Kidney (tissue), 14 donors: ENCODE data around the gene HNRNPA3. TPM values are rescaled to one million over a fixed set of nuclear protein-coding genes. Genes with fewer than 3 reads are reported as not detected.
"Not testable (repeated sequence)": the region's sequence is repeated elsewhere in the genome, so short reads cannot be mapped to it uniquely, and the experiment has no call there.

ENCODE experiments used
- DNase-seq, 5 donors: peaks; one replicate each; pipeline ENCODE4 v3.0.0-alpha.2; 2013 to 2020
- FAIRE-seq: peaks from 2 replicates; lab custom pipeline; 2012; peaks lifted over from hg19 to GRCh38; lab: Jason Lieb, UNC
- H3K27ac ChIP-seq, 2 donors: one replicate each; pipeline ENCODE4 v1.7.0; 2013; ENCODE audit warnings: low read depth in 2 of 2, low read length in 2 of 2, inconsistent platforms in 1 of 2
- H3K27me3 ChIP-seq: one replicate; pipeline ENCODE4 v1.7.1; 2013; ENCODE audit warnings: low read length, inconsistent platforms; ENCODE audit not compliant: control insufficient read depth, insufficient read depth
- H3K36me3 ChIP-seq, 3 donors: one replicate each; pipeline versions ENCODE4 v1.7.0 to v1.7.1; 2013; ENCODE audit warnings: low read length in 3 of 3, control low read depth in 1 of 3, inconsistent platforms in 1 of 3; ENCODE audit not compliant: insufficient read depth in 3 of 3, control insufficient read depth in 2 of 3
- H3K4me1 ChIP-seq, 3 donors: one replicate each; pipeline versions ENCODE4 v1.7.0 to v1.7.1; 2013; ENCODE audit warnings: low read length in 3 of 3, inconsistent platforms in 1 of 3, low read depth in 1 of 3; ENCODE audit not compliant: control insufficient read depth in 2 of 3, insufficient read depth in 2 of 3
- H3K4me3 ChIP-seq, 3 donors: one replicate each; pipeline versions ENCODE4 v1.7.0 to v1.8.1; 2013; ENCODE audit warnings: low read length in 3 of 3, control low read depth in 1 of 3, inconsistent platforms in 1 of 3
- H3K9ac ChIP-seq, 3 donors: one replicate each; pipeline versions ENCODE4 v1.7.0 to v1.7.1; 2013; ENCODE audit warnings: low read length in 3 of 3, control low read depth in 1 of 3, inconsistent platforms in 1 of 3
- H3K9me3 ChIP-seq, 3 donors: one replicate each; pipeline versions ENCODE4 v1.7.0 to v1.7.1; 2013; ENCODE audit warnings: low read length in 3 of 3, control low read depth in 1 of 3, inconsistent platforms in 1 of 3; ENCODE audit not compliant: control insufficient read depth in 2 of 3, insufficient read depth in 1 of 3
- intact Hi-C: fragments of 100-400 bp; cut with DNase I; formaldehyde crosslinking; loops from one replicate; pipeline ENCODE4 v1.11.1; 2022
- polyA plus RNA-seq: library from polyadenylated mRNA; stranded (reverse); fragments of 350-450 nt; fragmentation: Illumina TruSeq; extraction: RNeasy Lipid Tissue Mini Kit (QIAGEN cat#74804); gene quantifications from one replicate; pipeline ENCODE4 v1.2.3, GENCODE V29; 2014; ENCODE audit warnings: low read depth, low replicate concordance; ENCODE audit not compliant: insufficient read depth
- total RNA-seq: library from RNA; stranded (reverse); fragmentation: NEBNext Ultra II Directional; extraction: Animal tissue kit (Norgen Biotek cat#: 25700); gene quantifications from one replicate; pipeline ENCODE4 v1.2.1, GENCODE V29; 2021
- TF ChIP-seq, protein P1 (sequence below): IDR thresholded peaks from 3 replicates; pipeline ENCODE4 v1.5.1; 2012; ENCODE audit warnings: mild to moderate bottlenecking, moderate library complexity, borderline replicate concordance; ENCODE audit not compliant: insufficient read depth; ENCODE audit errors: extremely low read depth
- donor health status: control.
- donor health status: control.
- donor health status: control.
- donor health status: control.
- donor health status: control.
- donor health status: DM: yes; HTN: yes; CAD: no.
- donor health status: Normal renal cell carcinoma (clear cell type).

The HNRNPA3 gene
- total and polyA plus RNA-seq, 2 donors from 2014 or later: 156 to 173 TPM

DNA sequence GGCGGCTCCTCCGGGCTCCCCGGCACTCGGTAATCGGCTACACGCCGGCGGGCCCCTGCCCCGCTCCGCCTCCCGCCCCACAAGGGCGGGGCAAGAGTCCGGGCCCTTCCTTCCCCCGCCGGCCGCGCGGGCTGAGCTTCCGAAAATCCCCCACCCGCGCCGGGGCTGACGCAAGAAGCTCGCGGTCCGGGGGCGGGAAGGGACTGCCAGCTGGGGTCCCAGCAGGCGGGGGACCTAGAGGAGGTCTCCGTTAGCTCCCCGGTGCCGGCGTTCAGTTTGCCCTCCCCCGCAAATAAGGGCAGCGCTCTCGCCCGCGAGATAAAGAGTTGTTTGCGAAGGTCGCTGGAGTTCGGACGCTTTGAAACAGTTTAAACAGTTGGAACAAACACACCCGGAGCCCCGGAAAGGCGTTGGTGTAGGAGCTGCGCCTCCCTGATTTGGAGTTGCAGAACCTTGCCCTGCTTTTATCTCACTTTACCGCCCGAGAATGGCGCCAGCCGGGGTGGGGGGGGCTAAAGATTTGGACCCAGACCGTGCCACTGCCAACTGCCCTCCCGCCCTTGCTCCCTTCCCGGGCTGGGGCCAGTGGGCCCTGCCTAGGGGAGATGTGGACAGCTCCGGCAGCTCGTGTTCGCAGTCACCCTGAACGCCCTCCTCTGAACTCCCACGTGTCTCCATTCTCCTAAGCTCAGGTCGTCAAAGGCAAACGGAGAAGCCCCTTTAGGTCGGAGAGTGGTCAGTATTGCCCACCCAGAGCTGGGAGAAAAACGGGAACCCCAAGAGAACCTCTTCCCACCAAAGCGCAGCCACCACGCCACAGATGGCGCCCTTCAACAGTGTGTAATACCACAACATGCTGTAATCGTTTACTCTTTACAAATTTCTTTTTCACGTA lies 52.3 kb downstream of the HNRNPA3 start, which contains the start of gene NFE2L2:
Gene NFE2L2 (minus strand): TSS at position 35 of the 895 bp plus-strand sequence. CDS start 151 bp downstream, outside the sequence.
- Histone ChIP-seq H3K27ac (peak within 1 kb of the TSS; percentile 99), H3K9ac (peak within 1 kb of the TSS; percentile 61 to 94 (median 89)), H3K4me1 (peaks cover 2 to 13% (median 8%) of the 10 kb centered on the region in 3 donors), H3K4me3 (peak within 1 kb of the TSS; percentile 75 to 77 (median 75)), H3K9me3 (no peaks in the 10 kb centered on the region), H3K27me3 (no peaks in the 10 kb centered on the region), H3K36me3 (no peaks in the 10 kb centered on the region)
- TF ChIP-seq, protein P1, sequence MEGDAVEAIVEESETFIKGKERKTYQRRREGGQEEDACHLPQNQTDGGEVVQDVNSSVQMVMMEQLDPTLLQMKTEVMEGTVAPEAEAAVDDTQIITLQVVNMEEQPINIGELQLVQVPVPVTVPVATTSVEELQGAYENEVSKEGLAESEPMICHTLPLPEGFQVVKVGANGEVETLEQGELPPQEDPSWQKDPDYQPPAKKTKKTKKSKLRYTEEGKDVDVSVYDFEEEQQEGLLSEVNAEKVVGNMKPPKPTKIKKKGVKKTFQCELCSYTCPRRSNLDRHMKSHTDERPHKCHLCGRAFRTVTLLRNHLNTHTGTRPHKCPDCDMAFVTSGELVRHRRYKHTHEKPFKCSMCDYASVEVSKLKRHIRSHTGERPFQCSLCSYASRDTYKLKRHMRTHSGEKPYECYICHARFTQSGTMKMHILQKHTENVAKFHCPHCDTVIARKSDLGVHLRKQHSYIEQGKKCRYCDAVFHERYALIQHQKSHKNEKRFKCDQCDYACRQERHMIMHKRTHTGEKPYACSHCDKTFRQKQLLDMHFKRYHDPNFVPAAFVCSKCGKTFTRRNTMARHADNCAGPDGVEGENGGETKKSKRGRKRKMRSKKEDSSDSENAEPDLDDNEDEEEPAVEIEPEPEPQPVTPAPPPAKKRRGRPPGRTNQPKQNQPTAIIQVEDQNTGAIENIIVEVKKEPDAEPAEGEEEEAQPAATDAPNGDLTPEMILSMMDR: peak; percentile 21
- DNase-seq: peak; percentile 91 to 98 (median 93)
- intact Hi-C loops: no loop called here
- FAIRE-seq: no peak

DNA sequence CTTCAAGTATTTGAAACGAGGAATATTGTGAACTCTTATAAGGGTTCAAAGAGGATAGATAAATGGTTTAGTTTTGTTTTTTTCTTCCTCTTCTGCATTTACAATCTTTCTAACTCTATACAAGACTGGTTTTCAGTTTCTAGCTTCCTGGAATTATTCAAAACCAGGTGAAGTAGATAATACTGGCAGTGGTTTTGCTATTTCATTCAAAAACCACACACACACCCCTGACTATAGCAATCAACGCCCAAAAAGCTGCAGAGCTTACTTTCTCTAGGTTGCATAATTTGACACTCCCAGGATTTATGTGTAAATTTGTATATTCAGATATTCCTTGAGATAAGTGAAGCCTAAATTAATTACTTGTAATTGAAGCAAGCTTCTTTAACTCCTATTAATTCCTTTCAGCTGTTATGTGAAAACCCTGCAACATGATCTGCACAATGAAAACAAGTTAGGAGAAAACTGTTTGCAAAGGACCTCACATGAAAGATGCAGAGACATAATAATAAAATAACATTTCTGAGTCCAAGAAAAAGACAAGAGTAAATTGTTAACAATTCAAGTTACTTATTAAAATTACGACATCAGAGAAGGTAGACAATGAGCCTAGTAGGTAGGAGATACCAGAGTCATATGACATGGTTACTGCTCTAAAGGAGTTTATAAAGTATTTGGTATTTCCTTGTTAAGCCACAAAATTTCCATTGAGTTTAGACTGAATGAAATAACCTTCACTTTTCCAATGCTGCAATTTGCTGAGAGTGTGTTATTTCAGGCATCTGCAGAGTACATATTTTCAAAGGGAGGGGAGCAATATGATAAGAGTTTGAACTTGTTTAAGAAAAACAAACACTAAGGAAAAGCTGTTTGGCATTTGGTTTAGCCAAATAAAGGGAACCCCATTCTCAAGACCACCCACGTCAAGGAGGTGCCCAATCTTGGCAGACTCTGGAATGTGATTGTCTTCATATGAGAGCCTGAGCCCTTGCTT lies 53.5 kb downstream of the HNRNPA3 start:
- H3K27ac ChIP-seq: peak overlapping the region; percentile 99
- no peaks in the 10 kb centered on the region for H3K36me3 ChIP-seq
- H3K4me3 ChIP-seq: peak overlapping the region in 2 of 3 donors; percentile 75 to 77
- TF ChIP-seq, protein P1: no peak
- FAIRE-seq (peak; percentile 50), DNase-seq (peak in 2 of 5 donors; percentile 54 to 66)
- intact Hi-C loops: no loop called here
- no peaks in the 10 kb centered on the region for H3K27me3 ChIP-seq
- peaks cover 2 to 8% (median 5%) of the 10 kb centered on the region in 3 donors for H3K4me1 ChIP-seq
- H3K9me3 ChIP-seq: no peaks in the 10 kb centered on the region
- peak overlapping the region; percentile 8 to 94 (median 27) for H3K9ac ChIP-seq

DNA sequence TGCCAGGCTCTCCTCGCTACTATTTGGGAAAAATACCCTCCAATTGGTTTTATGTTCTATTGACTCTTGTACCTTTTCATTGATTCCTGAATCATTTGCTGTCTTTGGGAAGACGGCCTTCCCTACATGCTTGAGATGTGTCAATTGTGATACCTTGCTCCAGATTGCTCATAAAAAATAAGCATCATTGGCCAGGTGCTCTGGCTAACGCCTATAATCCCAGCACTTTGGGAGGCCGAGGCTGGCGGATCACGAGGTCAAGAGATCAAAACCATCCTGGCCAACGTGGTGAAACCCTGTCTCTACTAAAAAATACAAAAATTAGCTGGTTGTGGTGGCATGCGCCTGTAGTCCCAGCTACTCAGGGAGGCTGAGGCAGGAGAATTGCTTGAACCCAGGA lies 54.4 kb downstream of the HNRNPA3 start:
- H3K4me3 ChIP-seq, FAIRE-seq, H3K9ac ChIP-seq, H3K9me3 ChIP-seq, H3K36me3 ChIP-seq, DNase-seq, intact Hi-C loops, H3K4me1 ChIP-seq, H3K27me3 ChIP-seq: not testable (repeated sequence)
- peak overlapping the region in 1 of 2 donors; percentile 99 for H3K27ac ChIP-seq
